CD4-positive, alpha-beta T cell (primary cell): ENCODE results near the gene TRERF1. TPM values are rescaled to one million over a fixed set of nuclear protein-coding genes. Genes with fewer than 3 reads are reported as not detected.

Experiments
- ATAC-seq: fragments of 200-7000 bp; cut with Tn5 transposase; one replicate; pipeline ENCODE4 v1.10.0; 2022; ENCODE audit warnings: mild to moderate bottlenecking; ENCODE audit not compliant: poor library complexity
- CTCF ChIA-PET: fragments of 350-600 bp; sonication (Branson Sonifier 250); formaldehyde crosslinking; loops from one replicate; lab custom pipeline; 2021; ENCODE audit warnings: antibody characterized with exemption, inconsistent platforms; lab: Charles Lee
- POLR2A ChIA-PET: fragments of 350-600 bp; sonication (Branson Sonifier 250); formaldehyde crosslinking; loops from one replicate; lab custom pipeline; 2021; ENCODE audit warnings: antibody characterized with exemption, inconsistent platforms; lab: Charles Lee
- DNase-seq, 14 experiments: peaks; one replicate each; pipeline ENCODE4 v3.0.0-alpha.2; 2013 to 2020; ENCODE audit warnings: mixed read lengths in 2 of 14
- H3K27ac ChIP-seq, 2 donors: one replicate each; pipeline versions ENCODE4 v1.5.1 to v1.7.0; 2013; ENCODE audit warnings: low read length in 2 of 2, low read depth in 1 of 2, mild to moderate bottlenecking in 1 of 2
- H3K27me3 ChIP-seq, 2 experiments: 1 replicate in 1 of 2; 2 replicates in 1 of 2; pipeline versions ENCODE4 v1.6.1 to v1.7.0; 2013; ENCODE audit warnings: low read length in 2 of 2, control low read depth in 1 of 2, mild to moderate bottlenecking in 1 of 2, moderate library complexity in 1 of 2; ENCODE audit not compliant: insufficient read depth in 2 of 2, control insufficient read depth in 1 of 2
- H3K36me3 ChIP-seq: one replicate; pipeline ENCODE4 v1.6.1; 2013; ENCODE audit warnings: low read length, control low read depth; ENCODE audit not compliant: insufficient read depth
- H3K4me1 ChIP-seq: one replicate; pipeline ENCODE4 v1.6.1; 2013; ENCODE audit warnings: low read length, control low read depth; ENCODE audit not compliant: insufficient read depth
- H3K4me3 ChIP-seq: one replicate; pipeline ENCODE4 v1.5.1; 2013; ENCODE audit warnings: mild to moderate bottlenecking, low read length, moderate library complexity
- H3K9me3 ChIP-seq, 2 experiments: 1 replicate in 1 of 2; 2 replicates in 1 of 2; pipeline versions ENCODE4 v1.6.1 to v1.7.0; 2013; ENCODE audit warnings: low read length in 2 of 2, mild to moderate bottlenecking in 2 of 2, control low read depth in 1 of 2, moderate library complexity in 1 of 2; ENCODE audit not compliant: control insufficient read depth in 1 of 2, insufficient read depth in 1 of 2
- H3K27ac Mint-ChIP-seq: one replicate; pipeline ENCODE4 v1.8.0; 2020; ENCODE audit warnings: mixed read lengths
- H3K27me3 Mint-ChIP-seq: one replicate; pipeline ENCODE4 v1.8.0; 2021; ENCODE audit warnings: mixed read lengths
- H3K36me3 Mint-ChIP-seq: one replicate; pipeline ENCODE4 v1.8.0; 2021; ENCODE audit warnings: low read depth, mixed read lengths
- H3K4me1 Mint-ChIP-seq: one replicate; pipeline ENCODE4 v1.8.0; 2021; ENCODE audit warnings: low read depth, mixed read lengths
- H3K4me3 Mint-ChIP-seq: one replicate; pipeline ENCODE4 v1.8.0; 2020; ENCODE audit warnings: mild to moderate bottlenecking, mixed read lengths
- H3K9me3 Mint-ChIP-seq: one replicate; pipeline ENCODE4 v1.8.0; 2020; ENCODE audit warnings: mixed read lengths
- CTCF ChIP-seq: fragments of 200-600 bp; IDR thresholded peaks from one replicate; pipeline ENCODE4 v1.8.0; 2022; ENCODE audit warnings: antibody characterized with exemption, mild to moderate bottlenecking
- intact Hi-C, 2 experiments: fragments of 100-400 bp; cut with DNase I in 1 of 2; cut with micrococcal nuclease in 1 of 2; formaldehyde crosslinking; loops; one replicate each; pipeline versions ENCODE4 v1.15.1 to v1.9.0; 2023 to 2025; cut with DNase I, micrococcal nuclease
- total RNA-seq, 174 experiments: library from RNA in 2 of 174; stranded (reverse) in 2 of 174; gene quantifications; one replicate each; pipeline ENCODE4 v1.2.3 and lab custom pipeline; 2021 to 2026

Gene TRERF1
- total RNA-seq, 2 experiments from 2014 or later, result 31.0 to 31.7 TPM

- ATAC-seq (no peak), DNase-seq (no peak)
- no peaks in the 10 kb centered on the region for H3K27me3 ChIP-seq
- peaks cover 8% of the 10 kb centered on the region for H3K4me1 ChIP-seq
- H3K4me3 Mint-ChIP-seq, result no peak overlapping the region
- H3K4me3 ChIP-seq, result no peak overlapping the region
- intact Hi-C loops, result no loop called here
- CTCF ChIA-PET, result no interaction called here
- peaks cover 13% of the 10 kb centered on the region for H3K36me3 ChIP-seq
- H3K27ac ChIP-seq, result no peak overlapping the region
- H3K4me1 Mint-ChIP-seq, result peaks cover 30% of the 10 kb centered on the region
- no peak for TF ChIP-seq CTCF
- peaks cover 0 to 6% of the 10 kb centered on the region in 2 experiments for H3K9me3 ChIP-seq
- H3K36me3 Mint-ChIP-seq, result peaks cover 59% of the 10 kb centered on the region
- H3K27ac Mint-ChIP-seq, result no peak overlapping the region
- no peaks in the 10 kb centered on the region for H3K27me3 Mint-ChIP-seq
- no peaks in the 10 kb centered on the region for H3K9me3 Mint-ChIP-seq
- POLR2A ChIA-PET, result no interaction called here
Observed at GRCh38 chr6:42287756-42288155, 164.0 kb downstream of the TRERF1 start.

- Mint-ChIP-seq H3K4me1 (peaks cover 49% of the 10 kb centered on the region), H3K4me3 (peak overlapping the region; percentile 22), H3K27me3 (no peaks in the 10 kb centered on the region), H3K27ac (peak overlapping the region; percentile 69), H3K36me3 (peaks cover 29% of the 10 kb centered on the region), H3K9me3 (no peaks in the 10 kb centered on the region)
- intact Hi-C loops, result no loop called here
- DNase-seq, result peak; percentile 40 to 81 (median 58)
- ChIA-PET POLR2A (interaction anchor here (0.8 to 1.1 kb wide), 3 partner anchors 13 to 284 kb away, joined by 3 read pairs; no protein-coding TSS in a partner anchor), CTCF (no interaction called here)
- no peaks in the 10 kb centered on the region for H3K27me3 ChIP-seq
- H3K9me3 ChIP-seq, result no peaks in the 10 kb centered on the region
- H3K4me3 ChIP-seq, result no peak overlapping the region
- ATAC-seq, result peak; percentile 67
- H3K36me3 ChIP-seq, result peaks cover 6% of the 10 kb centered on the region
- H3K27ac ChIP-seq, result no peak overlapping the region
- peaks cover 46% of the 10 kb centered on the region for H3K4me1 ChIP-seq
- TF ChIP-seq CTCF, result no peak
Observed at GRCh38 chr6:42281570-42281969, 170.2 kb downstream of the TRERF1 start.

- ChIA-PET POLR2A (interaction anchor here (0.8 to 1.1 kb wide), 3 partner anchors 13 to 284 kb away, joined by 3 read pairs; no protein-coding TSS in a partner anchor), CTCF (no interaction called here)
- Mint-ChIP-seq H3K27ac (peak overlapping the region; percentile 69), H3K4me3 (peak overlapping the region; percentile 22), H3K4me1 (peaks cover 49% of the 10 kb centered on the region), H3K27me3 (no peaks in the 10 kb centered on the region), H3K36me3 (peaks cover 30% of the 10 kb centered on the region), H3K9me3 (no peaks in the 10 kb centered on the region)
- H3K4me3 ChIP-seq, result no peak overlapping the region
- no peak for TF ChIP-seq CTCF
- intact Hi-C loops, result no loop called here
- DNase-seq (no peak), ATAC-seq (no peak)
- peaks cover 6% of the 10 kb centered on the region for H3K36me3 ChIP-seq
- H3K9me3 ChIP-seq, result no peaks in the 10 kb centered on the region
- H3K4me1 ChIP-seq, result peaks cover 46% of the 10 kb centered on the region
- H3K27ac ChIP-seq, result no peak overlapping the region
- H3K27me3 ChIP-seq, result no peaks in the 10 kb centered on the region
Observed at GRCh38 chr6:42280966-42281533, 170.7 kb downstream of the TRERF1 start.
